GM18867 (cell line): ENCODE results near the gene GDF15.
"Not testable (repeated sequence)": the region's sequence is repeated elsewhere in the genome, so short reads cannot be mapped to it uniquely, and the experiment has no call there.

Source experiments
- ATAC-seq: cut with Tn5 transposase; IDR thresholded peaks from one replicate; pipeline ENCODE4 v1.9.1; 2021; ENCODE audit warnings: mild to moderate bottlenecking, moderate library complexity; ENCODE audit not compliant: unreplicated experiment

The GDF15 gene

GRCh38 chr19:18363787-18364186, 22.2 kb upstream of the GDF15 start:
- ATAC-seq: no peak

- ATAC-seq: not testable (repeated sequence)
These were observed 21.6 kb upstream of the GDF15 start for GRCh38 chr19:18364277-18364825.

GRCh38 chr19:18364826-18365528, 21.0 kb upstream of the GDF15 start:
- no peak for ATAC-seq

- ATAC-seq: no peak
These were observed 19.9 kb upstream of the GDF15 start for GRCh38 chr19:18366021-18366435.

GRCh38 chr19:18368504-18369222, 17.3 kb upstream of the GDF15 start:
- no peak for ATAC-seq

GRCh38 chr19:18373407-18373891, 12.5 kb upstream of the GDF15 start:
- ATAC-seq: no peak

GRCh38 chr19:18373892-18374629, 11.9 kb upstream of the GDF15 start:
- peak; percentile 79 for ATAC-seq

- no peak for ATAC-seq
These were observed 8.9 kb upstream of the GDF15 start for GRCh38 chr19:18377026-18377425.

- no peak for ATAC-seq
These were observed 5.9 kb upstream of the GDF15 start for GRCh38 chr19:18379803-18380747.

GRCh38 chr19:18380843-18381242, 5.1 kb upstream of the GDF15 start:
- no peak for ATAC-seq

GRCh38 chr19:18383622-18384021, 2.3 kb upstream of the GDF15 start:
- ATAC-seq: not testable (repeated sequence)

- no peak for ATAC-seq
These were observed 1.2 kb upstream of the GDF15 start for GRCh38 chr19:18384775-18385174.

GRCh38 chr19:18385359-18385674, 641 bp upstream of the GDF15 start:
- ATAC-seq: no peak

GRCh38 chr19:18386543-18387271, 749 bp downstream of the GDF15 start:
- ATAC-seq: no peak

GRCh38 chr19:18388100-18388959, 2.4 kb downstream of the GDF15 start:
- peak; percentile 61 for ATAC-seq

GRCh38 chr19:18388960-18389725, 3.2 kb downstream of the GDF15 start:
- no peak for ATAC-seq

- no peak for ATAC-seq
These were observed 3.7 kb downstream of the GDF15 start for GRCh38 chr19:18389726-18390064.
